B cell (primary cell): ENCODE results near the gene ECM2. TPM values are rescaled to one million over a fixed set of nuclear protein-coding genes. Genes with fewer than 3 reads are reported as not detected.

ENCODE experiments used
- ATAC-seq: fragments of 200-7000 bp; cut with Tn5 transposase; one replicate; pipeline ENCODE4 v1.10.0; 2021; ENCODE audit warnings: low read depth, mild to moderate bottlenecking, moderate number of reproducible peaks, moderate library complexity
- CTCF ChIA-PET: fragments of 350-600 bp; sonication (Branson Sonifier 250); formaldehyde crosslinking; loops from one replicate; lab custom pipeline; 2021; ENCODE audit warnings: antibody characterized with exemption, inconsistent platforms; lab: Charles Lee
- POLR2A ChIA-PET: fragments of 350-600 bp; sonication (Branson Sonifier 250); formaldehyde crosslinking; loops from one replicate; lab custom pipeline; 2021; ENCODE audit warnings: antibody characterized with exemption; lab: Charles Lee
- DNase-seq: peaks from one replicate; pipeline ENCODE4 v3.0.0; 2013
- H2AFZ ChIP-seq: 2 replicates; pipeline ENCODE4 v1.6.1; 2012; ENCODE audit warnings: mild to moderate bottlenecking, low read depth, low read length; ENCODE audit not compliant: insufficient read depth, poor library complexity, severe bottlenecking
- H3K27ac ChIP-seq, 2 donors: 1 replicate in 1 of 2; 2 replicates in 1 of 2; pipeline ENCODE4 v1.5.1; 2012 to 2013; ENCODE audit warnings: low read length in 2 of 2, mild to moderate bottlenecking in 2 of 2, moderate library complexity in 1 of 2
- H3K27me3 ChIP-seq, 4 experiments: fragments of 200-600 bp in 1 of 4; sonication (generic) in 1 of 4; replicated peaks in 1 of 4; 1 replicate in 2 of 4; 2 replicates in 2 of 4; pipeline versions ENCODE4 v1.6.1 to v1.7.0; 2013 to 2016; ENCODE audit warnings: low read length in 3 of 4, mild to moderate bottlenecking in 2 of 4, mixed read lengths in 1 of 4, moderate library complexity in 1 of 4; ENCODE audit not compliant: insufficient read depth in 4 of 4, control insufficient read depth in 3 of 4; ENCODE audit errors: control extremely low read depth in 1 of 4
- H3K36me3 ChIP-seq, 2 experiments: replicated peaks in 1 of 2; 1 replicate in 1 of 2; 2 replicates in 1 of 2; pipeline versions ENCODE4 v1.6.1 to v1.7.1; 2013; ENCODE audit warnings: low read length in 1 of 2; ENCODE audit not compliant: insufficient read depth in 2 of 2, control insufficient read depth in 1 of 2; ENCODE audit errors: control extremely low read depth in 1 of 2, extremely low read depth in 1 of 2
- H3K4me1 ChIP-seq, 2 donors: fragments of 200-600 bp in 1 of 2; sonication (generic) in 1 of 2; 1 replicate in 1 of 2; 2 replicates in 1 of 2; pipeline versions ENCODE4 v1.5.1 to v1.6.1; 2013 to 2017; ENCODE audit warnings: low read length in 2 of 2; ENCODE audit not compliant: control insufficient read depth in 2 of 2, insufficient read depth in 2 of 2
- H3K4me2 ChIP-seq: replicated peaks from 2 replicates; pipeline ENCODE3; 2012; ENCODE audit warnings: mild to moderate bottlenecking, low read depth, low read length; ENCODE audit not compliant: poor library complexity, severe bottlenecking
- H3K4me3 ChIP-seq, 5 experiments: fragments of 200-600 bp in 1 of 5; sonication (generic) in 1 of 5; 1 replicate in 3 of 5; 2 replicates in 2 of 5; pipeline versions ENCODE4 v1.5.1 to v1.7.0; 2011 to 2016; ENCODE audit warnings: low read length in 4 of 5, mild to moderate bottlenecking in 4 of 5, low read depth in 2 of 5, control low read depth in 1 of 5, moderate library complexity in 1 of 5; ENCODE audit not compliant: insufficient read depth in 1 of 5; ENCODE audit errors: control extremely low read depth in 1 of 5, extremely low read depth in 1 of 5
- H3K79me2 ChIP-seq: fragments of 200-600 bp; sonication (generic); one replicate; pipeline ENCODE4 v1.6.0; 2016; ENCODE audit warnings: low read length; ENCODE audit not compliant: control insufficient read depth, insufficient read depth
- H3K9ac ChIP-seq: fragments of 200-600 bp; sonication (generic); 2 replicates; pipeline ENCODE4 v1.6.1; 2017; ENCODE audit warnings: mild to moderate bottlenecking, low read length, moderate library complexity
- H3K9me3 ChIP-seq, 3 donors: one replicate each; pipeline versions ENCODE4 v1.6.1 to v1.7.1; 2013; ENCODE audit warnings: low read length in 2 of 3; ENCODE audit not compliant: control insufficient read depth in 2 of 3, insufficient read depth in 1 of 3; ENCODE audit errors: control extremely low read depth in 1 of 3
- H4K20me1 ChIP-seq: 2 replicates; pipeline ENCODE4 v1.6.0; 2012; ENCODE audit warnings: mild to moderate bottlenecking, low read length; ENCODE audit not compliant: insufficient read depth, control insufficient read depth, poor library complexity, severe bottlenecking
- H3K27ac Mint-ChIP-seq: one replicate; pipeline ENCODE4 v1.8.0; 2021; ENCODE audit warnings: mixed read lengths
- H3K27me3 Mint-ChIP-seq: one replicate; pipeline ENCODE4 v1.8.0; 2021; ENCODE audit warnings: mixed read lengths
- H3K4me1 Mint-ChIP-seq: one replicate; pipeline ENCODE4 v1.8.0; 2021; ENCODE audit warnings: mixed read lengths
- H3K4me3 Mint-ChIP-seq: one replicate; pipeline ENCODE4 v1.8.0; 2021; ENCODE audit warnings: mixed read lengths
- H3K9me3 Mint-ChIP-seq: one replicate; pipeline ENCODE4 v1.8.0; 2022; ENCODE audit warnings: mixed read lengths; ENCODE audit not compliant: insufficient read depth
- EZH2 ChIP-seq: IDR thresholded peaks from 2 replicates; pipeline ENCODE4 v1.6.1; 2012; ENCODE audit warnings: borderline replicate concordance, low read depth, mild to moderate bottlenecking, moderate library complexity, low read length; ENCODE audit not compliant: insufficient read depth, poor library complexity, severe bottlenecking
- WGBS: methylation state at CpG from one replicate; pipeline ENCODE4 v1.1.5; 2013; ENCODE audit warnings: missing lambda C conversion rate; ENCODE audit not compliant: insufficient coverage; 5-methylcytosine and 5-hydroxymethylcytosine counted together
- intact Hi-C: fragments of 100-400 bp; cut with micrococcal nuclease; formaldehyde crosslinking; loops from one replicate; pipeline ENCODE4 v1.10.0; 2022
- polyA plus RNA-seq: library from polyadenylated mRNA; depleted of rRNA; stranded (reverse); fragments of >200 nt; gene quantifications from 2 replicates; pipeline ENCODE4 v1.2.3, GENCODE V29; 2012
- total RNA-seq, 2 donors: library from RNA; stranded (reverse); fragments of 120-200 nt in 1 of 2; gene quantifications; 1 replicate in 1 of 2; 2 replicates in 1 of 2; pipeline versions ENCODE4 v1.2.3 to v1.2.4, GENCODE V29; 2013 to 2022
- TF ChIP-seq, protein P1 (sequence below): fragments of 200-600 bp; IDR thresholded peaks from one replicate; pipeline ENCODE4 v1.8.0; 2022; ENCODE audit warnings: antibody characterized with exemption, mild to moderate bottlenecking

The ECM2 gene
- total and polyA plus RNA-seq, 2 donors (not counting 1 experiment from before 2014, with no cell fraction given), result not detected

DNA sequence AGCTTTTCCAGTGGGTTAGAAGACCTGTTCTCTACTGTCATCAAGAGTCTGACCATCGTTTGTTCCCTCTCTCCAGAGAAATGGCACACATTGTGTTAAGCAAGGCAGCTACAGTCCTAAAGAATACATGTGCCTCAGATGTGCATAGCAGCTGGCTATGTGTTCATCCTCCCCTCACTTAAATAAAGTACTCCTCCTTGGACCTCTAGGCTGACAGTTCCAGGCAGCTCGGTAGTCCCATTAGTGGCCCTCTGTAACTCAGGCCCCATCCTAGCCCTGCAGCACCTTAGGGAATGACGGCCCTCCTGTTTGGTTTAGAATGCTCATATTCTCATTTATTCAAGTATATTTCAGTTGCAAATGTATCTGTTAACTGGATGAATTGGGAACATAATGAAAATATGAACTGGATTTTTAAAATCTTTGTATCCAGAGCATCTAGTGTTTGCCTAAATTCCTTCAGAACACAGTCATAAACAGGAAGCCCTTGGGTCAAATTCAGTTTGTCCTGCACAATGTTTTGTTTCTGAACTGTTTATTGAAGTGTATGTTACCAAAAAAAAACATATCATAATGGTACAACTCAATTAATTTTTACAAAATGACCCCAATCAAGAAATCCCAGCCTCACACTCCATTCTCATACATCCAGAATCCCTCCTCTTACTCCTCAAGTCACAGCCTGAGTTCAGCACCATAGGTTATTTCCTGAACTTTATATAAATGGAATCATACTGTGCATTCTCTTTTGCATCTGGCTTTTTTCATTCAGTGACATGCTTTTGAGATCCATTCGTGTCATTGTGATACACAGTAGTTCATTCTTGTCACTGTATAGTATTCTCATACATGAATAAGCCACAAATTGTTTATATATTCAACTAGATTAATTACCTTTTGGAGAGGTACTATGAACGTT, 51.9 kb downstream of the ECM2 start:
- Mint-ChIP-seq H3K4me3 (no peak overlapping the region), H3K27me3 (no peaks in the 10 kb centered on the region), H3K4me1 (peaks cover 2% of the 10 kb centered on the region), H3K27ac (no peak overlapping the region), H3K9me3 (no peaks in the 10 kb centered on the region)
- intact Hi-C loops, result no loop called here
- no peak for ATAC-seq
- H3K4me1 ChIP-seq, result no peaks in the 10 kb centered on the region
- no peaks in the 10 kb centered on the region for H3K9me3 ChIP-seq
- no peak overlapping the region for H2AFZ ChIP-seq
- H4K20me1 ChIP-seq, result no peaks in the 10 kb centered on the region
- H3K36me3 ChIP-seq, result no peaks in the 10 kb centered on the region
- no peak overlapping the region for H3K27ac ChIP-seq
- CTCF ChIA-PET, result no interaction called here
- no peak overlapping the region for H3K9ac ChIP-seq
- H3K27me3 ChIP-seq, result no peaks in the 10 kb centered on the region
- no peak overlapping the region for H3K4me2 ChIP-seq
- no peak overlapping the region for H3K4me3 ChIP-seq
- DNase-seq, result no peak
- WGBS, result 100% methylated on average over 2 of the region's 5 CpGs
- no peaks in the 10 kb centered on the region for H3K79me2 ChIP-seq
- POLR2A ChIA-PET, result no interaction called here
- TF ChIP-seq EZH2, result no peak
- TF ChIP-seq, protein P1, sequence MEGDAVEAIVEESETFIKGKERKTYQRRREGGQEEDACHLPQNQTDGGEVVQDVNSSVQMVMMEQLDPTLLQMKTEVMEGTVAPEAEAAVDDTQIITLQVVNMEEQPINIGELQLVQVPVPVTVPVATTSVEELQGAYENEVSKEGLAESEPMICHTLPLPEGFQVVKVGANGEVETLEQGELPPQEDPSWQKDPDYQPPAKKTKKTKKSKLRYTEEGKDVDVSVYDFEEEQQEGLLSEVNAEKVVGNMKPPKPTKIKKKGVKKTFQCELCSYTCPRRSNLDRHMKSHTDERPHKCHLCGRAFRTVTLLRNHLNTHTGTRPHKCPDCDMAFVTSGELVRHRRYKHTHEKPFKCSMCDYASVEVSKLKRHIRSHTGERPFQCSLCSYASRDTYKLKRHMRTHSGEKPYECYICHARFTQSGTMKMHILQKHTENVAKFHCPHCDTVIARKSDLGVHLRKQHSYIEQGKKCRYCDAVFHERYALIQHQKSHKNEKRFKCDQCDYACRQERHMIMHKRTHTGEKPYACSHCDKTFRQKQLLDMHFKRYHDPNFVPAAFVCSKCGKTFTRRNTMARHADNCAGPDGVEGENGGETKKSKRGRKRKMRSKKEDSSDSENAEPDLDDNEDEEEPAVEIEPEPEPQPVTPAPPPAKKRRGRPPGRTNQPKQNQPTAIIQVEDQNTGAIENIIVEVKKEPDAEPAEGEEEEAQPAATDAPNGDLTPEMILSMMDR, result no peak

DNA sequence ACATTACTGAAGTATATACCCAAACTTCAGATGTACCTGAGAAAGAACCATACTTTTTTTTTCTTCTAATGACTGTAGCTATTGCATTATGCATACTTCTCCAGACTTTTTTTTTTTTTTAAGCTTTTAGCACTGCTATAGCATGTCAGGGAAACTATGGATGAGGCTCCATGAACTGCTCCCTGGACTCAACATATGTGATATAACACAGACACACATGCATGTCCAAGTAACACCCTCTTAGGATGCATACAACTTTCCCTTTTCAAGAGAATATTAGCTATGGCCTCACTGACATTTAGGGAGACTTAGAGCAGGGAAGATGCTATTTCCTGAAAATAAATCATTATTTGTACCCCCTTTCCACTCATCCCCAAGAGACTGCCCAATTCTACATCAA, 53.0 kb downstream of the ECM2 start:
- Mint-ChIP-seq H3K4me1 (peaks cover 2% of the 10 kb centered on the region), H3K9me3 (no peaks in the 10 kb centered on the region), H3K4me3 (no peak overlapping the region), H3K27ac (no peak overlapping the region), H3K27me3 (no peaks in the 10 kb centered on the region)
- TF ChIP-seq, protein P1, result no peak
- no peak for TF ChIP-seq EZH2
- no peak overlapping the region for H3K4me2 ChIP-seq
- no peaks in the 10 kb centered on the region for H3K27me3 ChIP-seq
- CTCF ChIA-PET, result no interaction called here
- POLR2A ChIA-PET, result no interaction called here
- no peak overlapping the region for H2AFZ ChIP-seq
- no peak overlapping the region for H3K4me3 ChIP-seq
- H3K9ac ChIP-seq, result no peak overlapping the region
- DNase-seq (no peak), ATAC-seq (no peak)
- no peaks in the 10 kb centered on the region for H4K20me1 ChIP-seq
- H3K27ac ChIP-seq, result no peak overlapping the region
- no peaks in the 10 kb centered on the region for H3K36me3 ChIP-seq
- H3K9me3 ChIP-seq, result no peaks in the 10 kb centered on the region
- no peaks in the 10 kb centered on the region for H3K4me1 ChIP-seq
- no peaks in the 10 kb centered on the region for H3K79me2 ChIP-seq
- intact Hi-C loops, result no loop called here
